Measurements from ENCODE around the gene ARHGAP42.

The ARHGAP42 gene

GRCh38 chr11:100957499-100957898 lies 270.4 kb downstream of the ARHGAP42 start:
- H3K4me1 ChIP-seq (ENCODE audit: control insufficient read depth in 1 of 2, insufficient read depth in 1 of 2, low read depth in 1 of 2, low read length in 1 of 2) = no peaks in the 10 kb centered on the region
- H3K9me3 ChIP-seq = no peaks in the 10 kb centered on the region
- H3K27ac ChIP-seq = no peak overlapping the region
- H3K4me3 ChIP-seq (ENCODE audit: low read depth in 1 of 2, low read length in 1 of 2) = no peak overlapping the region
- no peaks in the 10 kb centered on the region for H3K27me3 ChIP-seq
- H3K36me3 ChIP-seq = no peaks in the 10 kb centered on the region
- no peak for TF ChIP-seq CTCF (IDR thresholded peaks at IDR 0.05)

- no peak overlapping the region for H3K4me3 ChIP-seq (ENCODE audit: low read depth in 1 of 2, low read length in 1 of 2)
- H3K4me1 ChIP-seq (ENCODE audit: control insufficient read depth in 1 of 2, insufficient read depth in 1 of 2, low read depth in 1 of 2, low read length in 1 of 2) = no peaks in the 10 kb centered on the region
- no peak overlapping the region for H3K27ac ChIP-seq
- no peaks in the 10 kb centered on the region for H3K36me3 ChIP-seq
- TF ChIP-seq CTCF (IDR thresholded peaks at IDR 0.05) = no peak
- H3K27me3 ChIP-seq = no peaks in the 10 kb centered on the region
- H3K9me3 ChIP-seq = no peaks in the 10 kb centered on the region
Measured at GRCh38 chr11:100961633-100962032, 274.5 kb downstream of the ARHGAP42 start.

GRCh38 chr11:100963375-100963774 lies 276.3 kb downstream of the ARHGAP42 start:
- H3K27me3 ChIP-seq = no peaks in the 10 kb centered on the region
- no peak overlapping the region for H3K27ac ChIP-seq
- no peak for TF ChIP-seq CTCF (IDR thresholded peaks at IDR 0.05)
- no peak overlapping the region for H3K4me3 ChIP-seq (ENCODE audit: low read depth in 1 of 2, low read length in 1 of 2)
- H3K4me1 ChIP-seq (ENCODE audit: control insufficient read depth in 1 of 2, insufficient read depth in 1 of 2, low read depth in 1 of 2, low read length in 1 of 2) = no peaks in the 10 kb centered on the region
- no peaks in the 10 kb centered on the region for H3K9me3 ChIP-seq
- no peaks in the 10 kb centered on the region for H3K36me3 ChIP-seq

GRCh38 chr11:100964435-100964834 lies 277.3 kb downstream of the ARHGAP42 start:
- Histone ChIP-seq H3K27me3 (no peaks in the 10 kb centered on the region), H3K27ac (no peak overlapping the region), H3K4me3 (ENCODE audit: low read depth in 1 of 2, low read length in 1 of 2) (no peak overlapping the region), H3K36me3 (no peaks in the 10 kb centered on the region), H3K9me3 (no peaks in the 10 kb centered on the region), H3K4me1 (ENCODE audit: control insufficient read depth in 1 of 2, insufficient read depth in 1 of 2, low read depth in 1 of 2, low read length in 1 of 2) (no peaks in the 10 kb centered on the region)
- TF ChIP-seq CTCF (IDR thresholded peaks at IDR 0.05) = no peak

GRCh38 chr11:100965346-100965745 lies 278.3 kb downstream of the ARHGAP42 start:
- Histone ChIP-seq H3K4me1 (ENCODE audit: control insufficient read depth in 1 of 2, insufficient read depth in 1 of 2, low read depth in 1 of 2, low read length in 1 of 2) (no peaks in the 10 kb centered on the region), H3K36me3 (no peaks in the 10 kb centered on the region), H3K27me3 (no peaks in the 10 kb centered on the region), H3K27ac (no peak overlapping the region), H3K4me3 (ENCODE audit: low read depth in 1 of 2, low read length in 1 of 2) (no peak overlapping the region), H3K9me3 (no peaks in the 10 kb centered on the region)
- no peak for TF ChIP-seq CTCF (IDR thresholded peaks at IDR 0.05)

- no peak overlapping the region for H3K4me3 ChIP-seq (ENCODE audit: low read depth in 1 of 2, low read length in 1 of 2)
- no peak for TF ChIP-seq CTCF (IDR thresholded peaks at IDR 0.05)
- no peaks in the 10 kb centered on the region for H3K27me3 ChIP-seq
- H3K27ac ChIP-seq = no peak overlapping the region
- no peaks in the 10 kb centered on the region for H3K9me3 ChIP-seq
- no peaks in the 10 kb centered on the region for H3K36me3 ChIP-seq
- no peaks in the 10 kb centered on the region for H3K4me1 ChIP-seq (ENCODE audit: control insufficient read depth in 1 of 2, insufficient read depth in 1 of 2, low read depth in 1 of 2, low read length in 1 of 2)
Measured at GRCh38 chr11:100966366-100966765, 279.3 kb downstream of the ARHGAP42 start.

All from neutrophil (primary cell).